Stomach (tissue), 4 donors: ENCODE results near the gene CDH1.

Experiments
- CTCF ChIP-seq, 7 experiments: fragments of 450-650 bp in 4 of 7; fragments of 200-600 bp in 3 of 7; sonication (generic) in 3 of 7; IDR thresholded peaks; one replicate each; pipeline ENCODE4 v1.5.1; 2016 to 2019; ENCODE audit warnings: antibody characterized with exemption in 7 of 7, control low read depth in 2 of 7, mild to moderate bottlenecking in 1 of 7
- EP300 ChIP-seq: sonication (generic); formaldehyde crosslinking; IDR thresholded peaks from one replicate; pipeline ENCODE4 v1.6.1; 2017; ENCODE audit warnings: antibody characterized with exemption
- POLR2AphosphoS5 ChIP-seq, 3 donors: sonication (generic); formaldehyde crosslinking; IDR thresholded peaks; one replicate each; pipeline ENCODE4 v1.6.1; 2016; ENCODE audit warnings: antibody characterized with exemption in 3 of 3

GRCh38 chr16:68698091-68698490, 39.0 kb upstream of the CDH1 start:
- TF ChIP-seq CTCF (IDR thresholded peaks at IDR 0.05) (no peak), EP300 (no peak), POLR2AphosphoS5 (IDR thresholded peaks at IDR 0.05) (no peak)
